A549 (cell line): ENCODE measurements around the gene OR51A2. TPM values are rescaled to one million over a fixed set of nuclear protein-coding genes. Genes with fewer than 3 reads are reported as not detected.

Source experiments
- ATAC-seq, 2 experiments: fragments of 200-7000 bp in 1 of 2; fragments of >200 bp in 1 of 2; cut with Nextera tagmentation in 1 of 2; cut with Tn5 transposase in 1 of 2; 3 replicates each; pipeline versions ENCODE4 v1.8.0 to v1.9.1; 2018 to 2020; ENCODE audit warnings: mild to moderate bottlenecking in 1 of 2, moderate library complexity in 1 of 2
- CTCF ChIA-PET: fragments of 300-600 bp; sonication (Branson Sonifier 250); formaldehyde crosslinking; extraction: SDS; loops from one replicate; lab custom pipeline; 2021; ENCODE audit warnings: antibody characterized with exemption, inconsistent platforms; lab: Yijun Ruan, JAX
- POLR2A ChIA-PET: fragments of 350-600 bp; formaldehyde crosslinking; extraction: SDS; loops from one replicate; lab custom pipeline; 2021; ENCODE audit warnings: antibody characterized with exemption, inconsistent platforms; lab: Yijun Ruan, JAX
- DNase-seq, 2 experiments: peaks; one replicate each; pipeline versions ENCODE4 v3.0.0 to v3.0.0-alpha.2; 2011 to 2016; ENCODE audit warnings: low read depth in 1 of 2, low spot score in 1 of 2
- FAIRE-seq: peaks from 2 replicates; lab custom pipeline; 2011; peaks lifted over from hg19 to GRCh38; lab: Jason Lieb, UNC
- H3K27ac ChIP-seq, 2 experiments: fragments of >200 bp; sonication (Bioruptor Twin); formaldehyde crosslinking; 3 replicates each; pipeline ENCODE4 v1.5.1; 2016 to 2017
- H3K4me1 ChIP-seq: fragments of >200 bp; sonication (Bioruptor Twin); formaldehyde crosslinking; 3 replicates; pipeline ENCODE4 v1.6.1; 2016
- H3K4me2 ChIP-seq: fragments of >200 bp; sonication (Bioruptor Twin); formaldehyde crosslinking; 3 replicates; pipeline ENCODE4 v1.6.1; 2016
- H3K4me3 ChIP-seq: fragments of >200 bp; sonication (Bioruptor Twin); formaldehyde crosslinking; 3 replicates; pipeline ENCODE4 v1.5.1; 2016
- H3K9me3 ChIP-seq: fragments of >200 bp; sonication (Bioruptor Twin); formaldehyde crosslinking; 3 replicates; pipeline ENCODE4 v1.6.1; 2016
- CBX8 ChIP-seq: fragments of 200-600 bp; sonication (generic); IDR thresholded peaks from 2 replicates; pipeline ENCODE4 v1.6.1; 2016
- CEBPB ChIP-seq, 2 experiments: fragments of >200 bp in 1 of 2; sonication (Bioruptor Twin) in 1 of 2; formaldehyde crosslinking in 1 of 2; IDR thresholded peaks; 2 replicates each; pipeline ENCODE4 v1.6.1; 2012 to 2016
- ELK1 ChIP-seq: fragments of 150-350 bp; IDR thresholded peaks from 2 replicates; pipeline ENCODE4 v1.6.1; 2014; ENCODE audit warnings: low read depth, mild to moderate bottlenecking, low read length
- EP300 ChIP-seq, 2 experiments: fragments of >200 bp; sonication (Bioruptor Twin); formaldehyde crosslinking; IDR thresholded peaks; 2 replicates in 1 of 2; 3 replicates in 1 of 2; pipeline ENCODE4 v1.6.1; 2016 to 2017
- ESRRA ChIP-seq: fragments of 150-350 bp; IDR thresholded peaks from 2 replicates; pipeline ENCODE4 v1.6.1; 2014; ENCODE audit warnings: mild to moderate bottlenecking, low read length, borderline replicate concordance
- FOSB ChIP-seq: fragments of 250-450 bp; sonication (Bioruptor Pico); IDR thresholded peaks from 2 replicates; pipeline ENCODE4 v1.5.0; 2020; ENCODE audit warnings: mild to moderate bottlenecking, moderate library complexity
- HDAC2 ChIP-seq: fragments of 200-600 bp; sonication (generic); IDR thresholded peaks from 2 replicates; pipeline ENCODE4 v1.6.1; 2016
- HMGXB4 ChIP-seq: fragments of 250-450 bp; sonication (Bioruptor Pico); IDR thresholded peaks from 2 replicates; pipeline ENCODE4 v1.5.0; 2021; ENCODE audit warnings: mild to moderate bottlenecking, moderate library complexity, borderline replicate concordance
- HOXA7 ChIP-seq: fragments of 250-450 bp; sonication (Bioruptor Pico); IDR thresholded peaks from 2 replicates; pipeline ENCODE4 v1.5.0; 2020; ENCODE audit warnings: mild to moderate bottlenecking, moderate library complexity
- HOXB13 ChIP-seq: fragments of 250-450 bp; sonication (Bioruptor Pico); IDR thresholded peaks from 2 replicates; pipeline ENCODE4 v1.5.0; 2020; ENCODE audit warnings: low read depth, mild to moderate bottlenecking, moderate library complexity
- JUNB ChIP-seq: fragments of >200 bp; sonication (Bioruptor Twin); formaldehyde crosslinking; IDR thresholded peaks from 2 replicates; pipeline ENCODE4 v1.6.1; 2016
- MAFK ChIP-seq: fragments of 450-650 bp; IDR thresholded peaks from 2 replicates; pipeline ENCODE4 v1.6.1; 2014; ENCODE audit not compliant: partially characterized antibody
- MAZ ChIP-seq: fragments of 150-350 bp; IDR thresholded peaks from 2 replicates; pipeline ENCODE4 v1.6.1; 2014; ENCODE audit warnings: antibody characterized with exemption, low read depth, low read length, borderline replicate concordance
- MYC ChIP-seq: IDR thresholded peaks from 2 replicates; pipeline ENCODE4 v1.6.1; 2012; ENCODE audit warnings: mild to moderate bottlenecking, inconsistent platforms, low read length, improper control_type of control experiment, borderline replicate concordance
- NFE2L2 ChIP-seq: fragments of 150-350 bp; conservative IDR thresholded peaks from 2 replicates; pipeline ENCODE4 v1.6.1; 2014; ENCODE audit warnings: low read length
- PHF8 ChIP-seq: fragments of 200-600 bp; sonication (generic); IDR thresholded peaks from 2 replicates; pipeline ENCODE4 v1.6.1; 2016; ENCODE audit warnings: low read depth, mild to moderate bottlenecking, antibody characterized with exemption, moderate library complexity, borderline replicate concordance
- RARB ChIP-seq: fragments of 250-450 bp; sonication (Bioruptor Pico); IDR thresholded peaks from 2 replicates; pipeline ENCODE4 v1.8.0; 2021; ENCODE audit warnings: mild to moderate bottlenecking, moderate library complexity
- SREBF2 ChIP-seq: fragments of 450-650 bp; IDR thresholded peaks from 2 replicates; pipeline ENCODE4 v1.6.1; 2014; ENCODE audit warnings: mild to moderate bottlenecking, moderate library complexity
- ZC3H11A ChIP-seq: fragments of 450-650 bp; IDR thresholded peaks from 2 replicates; pipeline ENCODE4 v1.6.1; 2014; ENCODE audit warnings: antibody characterized with exemption, mild to moderate bottlenecking
- ZNF302 ChIP-seq: fragments of 250-450 bp; sonication (Bioruptor Pico); IDR thresholded peaks from 2 replicates; pipeline ENCODE4 v1.9.0; 2021; ENCODE audit warnings: inconsistent platforms, mild to moderate bottlenecking, moderate library complexity
- WGBS: methylation state at CpG from one replicate; pipeline ENCODE4 v1.1.6; 2017; ENCODE audit errors: missing lambda C conversion rate; 5-methylcytosine and 5-hydroxymethylcytosine counted together
- polyA plus RNA-seq, 4 experiments: library from polyadenylated mRNA; depleted of rRNA in 3 of 4; stranded (reverse); fragments of >200 nt; fragmentation: RNase III in 1 of 4; extraction: RNeasy Plus Mini Kit Qiagen cat#74134 plus additional on column Dnase treatment in 1 of 4; gene quantifications; 2 replicates in 3 of 4; 3 replicates in 1 of 4; pipeline ENCODE4 v1.2.3, GENCODE V29; 2011 to 2017
- TF ChIP-seq, protein P1 (sequence below): fragments of >200 bp; sonication (Bioruptor Twin); formaldehyde crosslinking; IDR thresholded peaks from 3 replicates; pipeline ENCODE4 v1.6.1; 2016
- TF ChIP-seq, protein P2 (sequence below): fragments of 250-450 bp; sonication (Bioruptor Pico); IDR thresholded peaks from 2 replicates; pipeline ENCODE4 v1.5.0; 2020; ENCODE audit warnings: low read depth, mild to moderate bottlenecking, moderate library complexity
- TF ChIP-seq, protein P3 (sequence below): fragments of >200 bp; sonication (Bioruptor Twin); formaldehyde crosslinking; IDR thresholded peaks from 3 replicates; pipeline ENCODE4 v1.5.1; 2016

Gene OR51A2
- polyA plus RNA-seq, 2 of the 4 experiments (the other 2 are of a cell fraction), result not detected

- Histone ChIP-seq H3K4me3 (no peak within 1 kb of the TSS), H3K27ac (no peak within 1 kb of the TSS), H3K9me3 (no peaks in the 10 kb centered on the region), H3K4me1 (no peaks in the 10 kb centered on the region)
- POLR2A ChIA-PET, result no interaction called here
- DNase-seq, result no peak
- 16% methylated on average over 4 of the region's 4 CpGs for WGBS
- FAIRE-seq, result no peak
- no peak for TF ChIP-seq PHF8
- TF ChIP-seq JUNB, result no peak
- TF ChIP-seq CBX8, result no peak
- no peak for TF ChIP-seq EP300 (IDR thresholded peaks at IDR 0.05)
- TF ChIP-seq ELK1, result no peak
- TF ChIP-seq FOSB (CRISPR knock-in tag), result no peak
- TF ChIP-seq NFE2L2, result no peak
- TF ChIP-seq, all 56 proteins: peak for 0
- H3K4me2 ChIP-seq, result no peak within 1 kb of the TSS
- no peak for ATAC-seq
- CTCF ChIA-PET, result no interaction called here
Observed at GRCh38 chr11:4919250-4919649, 36.3 kb downstream of the OR51A2 start, which contains the start of gene OR51G2. OR51G2 (minus strand) TSS chr11:4919350; CDS start chr11:4915663, 3,687 bp downstream.

DNA sequence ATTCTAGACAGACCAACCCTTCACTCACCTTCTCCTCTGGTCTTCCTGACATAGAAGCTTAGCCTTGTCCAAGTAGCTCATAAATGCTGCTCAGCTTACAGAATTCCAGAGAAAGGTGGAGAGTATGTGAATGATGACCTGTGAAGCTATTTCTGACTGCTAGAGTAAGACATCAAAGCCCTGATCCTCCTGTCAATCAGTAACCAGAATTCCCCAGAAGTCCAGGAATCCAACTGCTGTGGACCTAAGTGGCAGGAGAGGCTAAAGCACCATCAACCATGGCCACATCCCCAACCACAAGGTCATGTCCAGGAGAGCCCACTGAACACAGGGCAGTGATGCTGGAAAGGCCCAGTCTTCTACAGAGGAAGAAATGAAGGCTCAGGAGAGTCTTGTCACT, 38.9 kb downstream of the OR51A2 start:
- Histone ChIP-seq H3K27ac (no peak overlapping the region), H3K9me3 (no peaks in the 10 kb centered on the region), H3K4me1 (no peaks in the 10 kb centered on the region), H3K4me3 (no peak overlapping the region), H3K4me2 (no peak overlapping the region)
- POLR2A ChIA-PET, result no interaction called here
- ATAC-seq (no peak), DNase-seq (no peak), FAIRE-seq (no peak)
- CTCF ChIA-PET, result interaction anchor here (0.8 to 1.4 kb wide), 2 partner anchors 10 to 280 kb away, joined by 3 read pairs; no protein-coding TSS in a partner anchor
- no peak for TF ChIP-seq MYC
- TF ChIP-seq, protein P1, sequence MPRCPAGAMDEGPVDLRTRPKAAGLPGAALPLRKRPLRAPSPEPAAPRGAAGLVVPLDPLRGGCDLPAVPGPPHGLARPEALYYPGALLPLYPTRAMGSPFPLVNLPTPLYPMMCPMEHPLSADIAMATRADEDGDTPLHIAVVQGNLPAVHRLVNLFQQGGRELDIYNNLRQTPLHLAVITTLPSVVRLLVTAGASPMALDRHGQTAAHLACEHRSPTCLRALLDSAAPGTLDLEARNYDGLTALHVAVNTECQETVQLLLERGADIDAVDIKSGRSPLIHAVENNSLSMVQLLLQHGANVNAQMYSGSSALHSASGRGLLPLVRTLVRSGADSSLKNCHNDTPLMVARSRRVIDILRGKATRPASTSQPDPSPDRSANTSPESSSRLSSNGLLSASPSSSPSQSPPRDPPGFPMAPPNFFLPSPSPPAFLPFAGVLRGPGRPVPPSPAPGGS, result no peak
- no peak for TF ChIP-seq HOXB13 (CRISPR knock-in tag)
- TF ChIP-seq MAFK, result no peak
- TF ChIP-seq HOXA7 (CRISPR knock-in tag), result no peak
- TF ChIP-seq, protein P2, sequence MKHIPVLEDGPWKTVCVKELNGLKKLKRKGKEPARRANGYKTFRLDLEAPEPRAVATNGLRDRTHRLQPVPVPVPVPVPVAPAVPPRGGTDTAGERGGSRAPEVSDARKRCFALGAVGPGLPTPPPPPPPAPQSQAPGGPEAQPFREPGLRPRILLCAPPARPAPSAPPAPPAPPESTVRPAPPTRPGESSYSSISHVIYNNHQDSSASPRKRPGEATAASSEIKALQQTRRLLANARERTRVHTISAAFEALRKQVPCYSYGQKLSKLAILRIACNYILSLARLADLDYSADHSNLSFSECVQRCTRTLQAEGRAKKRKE (CRISPR knock-in tag), result no peak
- no peak for TF ChIP-seq RARB
- TF ChIP-seq HDAC2, result no peak
- TF ChIP-seq FOSB (CRISPR knock-in tag), result no peak
- TF ChIP-seq ZNF302, result no peak
- TF ChIP-seq SREBF2, result no peak
- TF ChIP-seq HMGXB4 (CRISPR knock-in tag), result no peak
- TF ChIP-seq, protein P3, sequence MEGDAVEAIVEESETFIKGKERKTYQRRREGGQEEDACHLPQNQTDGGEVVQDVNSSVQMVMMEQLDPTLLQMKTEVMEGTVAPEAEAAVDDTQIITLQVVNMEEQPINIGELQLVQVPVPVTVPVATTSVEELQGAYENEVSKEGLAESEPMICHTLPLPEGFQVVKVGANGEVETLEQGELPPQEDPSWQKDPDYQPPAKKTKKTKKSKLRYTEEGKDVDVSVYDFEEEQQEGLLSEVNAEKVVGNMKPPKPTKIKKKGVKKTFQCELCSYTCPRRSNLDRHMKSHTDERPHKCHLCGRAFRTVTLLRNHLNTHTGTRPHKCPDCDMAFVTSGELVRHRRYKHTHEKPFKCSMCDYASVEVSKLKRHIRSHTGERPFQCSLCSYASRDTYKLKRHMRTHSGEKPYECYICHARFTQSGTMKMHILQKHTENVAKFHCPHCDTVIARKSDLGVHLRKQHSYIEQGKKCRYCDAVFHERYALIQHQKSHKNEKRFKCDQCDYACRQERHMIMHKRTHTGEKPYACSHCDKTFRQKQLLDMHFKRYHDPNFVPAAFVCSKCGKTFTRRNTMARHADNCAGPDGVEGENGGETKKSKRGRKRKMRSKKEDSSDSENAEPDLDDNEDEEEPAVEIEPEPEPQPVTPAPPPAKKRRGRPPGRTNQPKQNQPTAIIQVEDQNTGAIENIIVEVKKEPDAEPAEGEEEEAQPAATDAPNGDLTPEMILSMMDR, result no peak
- TF ChIP-seq CBX8, result no peak
- TF ChIP-seq CEBPB (IDR thresholded peaks at IDR 0.05), result no peak
- TF ChIP-seq ESRRA, result no peak
- TF ChIP-seq ZC3H11A, result no peak
- no peak for TF ChIP-seq MAZ
- TF ChIP-seq ELK1, result no peak
